GM13976 (cell line): ENCODE results near the gene UBE2I.
A peak's percentile ranks its signal among the peaks of the same experiment; 100 is the strongest.

Experiments used
- DNase-seq: peaks from one replicate; pipeline ENCODE4 v3.0.0; 2012; ENCODE audit warnings: low spot score
- in situ Hi-C: fragments of 300-500 bp; cut with MboI; formaldehyde crosslinking; loops from one replicate; pipeline ENCODE4 v1.12.0; 2022; ENCODE audit warnings: low sequenced_read_pairs, mixed read lengths, inconsistent platforms; ENCODE audit not compliant: unreplicated experiment
- TF ChIP-seq, protein P1 (sequence below): IDR thresholded peaks from 2 replicates; pipeline ENCODE4 v1.5.1; 2012; ENCODE audit warnings: borderline replicate concordance, mild to moderate bottlenecking; ENCODE audit not compliant: insufficient read depth; ENCODE audit errors: extremely low read depth, missing control alignments, control extremely low read depth

UBE2I gene

DNA sequence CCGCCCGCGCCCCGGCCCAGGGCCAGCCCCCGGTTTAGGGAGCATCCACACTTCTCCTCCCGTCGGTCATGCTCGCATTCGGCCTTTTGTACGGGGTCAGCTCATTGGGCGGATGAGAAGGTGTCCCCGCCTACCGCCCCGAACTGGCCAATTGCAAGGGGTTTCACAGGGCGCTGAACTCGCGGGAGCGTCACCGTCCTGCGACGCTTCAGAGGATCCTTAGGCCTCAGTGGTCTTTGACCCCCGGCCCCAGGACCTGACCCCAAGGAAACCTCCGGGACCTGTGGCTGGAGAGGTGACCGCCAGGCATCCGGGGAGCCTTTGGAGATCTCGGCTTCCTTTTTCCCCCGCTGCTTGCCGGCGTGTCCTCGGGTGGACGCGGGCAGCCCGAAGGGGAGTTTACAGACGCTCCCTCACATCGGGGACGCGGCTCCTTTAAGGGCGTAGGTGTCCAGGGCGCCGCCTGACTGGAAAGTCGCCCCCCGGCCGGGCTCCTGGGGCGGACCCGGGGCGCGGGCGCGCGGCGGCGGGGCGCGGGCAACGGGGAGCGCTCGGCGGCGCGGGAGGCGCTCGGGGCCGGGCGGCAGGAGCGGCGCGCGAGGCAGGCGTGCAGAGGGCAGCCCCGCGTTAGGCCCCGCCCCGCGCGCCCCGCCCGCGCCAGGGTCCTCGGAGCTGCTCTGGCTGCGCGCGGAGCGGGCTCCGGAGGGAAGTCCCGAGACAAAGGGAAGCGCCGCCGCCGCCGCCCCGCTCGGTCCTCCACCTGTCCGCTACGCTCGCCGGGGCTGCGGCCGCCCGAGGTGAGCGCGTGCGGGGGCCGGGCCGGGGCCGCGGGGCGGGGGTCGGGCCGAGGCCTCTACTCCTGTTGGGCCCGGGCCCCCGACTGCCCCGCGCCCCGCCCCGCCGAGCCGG is at the start of gene UBE2I:
UBE2I (plus strand) TSS at position 660 of the 909 bp plus-strand sequence. CDS start 4,395 bp downstream, outside the sequence.
- TF ChIP-seq, protein P1, sequence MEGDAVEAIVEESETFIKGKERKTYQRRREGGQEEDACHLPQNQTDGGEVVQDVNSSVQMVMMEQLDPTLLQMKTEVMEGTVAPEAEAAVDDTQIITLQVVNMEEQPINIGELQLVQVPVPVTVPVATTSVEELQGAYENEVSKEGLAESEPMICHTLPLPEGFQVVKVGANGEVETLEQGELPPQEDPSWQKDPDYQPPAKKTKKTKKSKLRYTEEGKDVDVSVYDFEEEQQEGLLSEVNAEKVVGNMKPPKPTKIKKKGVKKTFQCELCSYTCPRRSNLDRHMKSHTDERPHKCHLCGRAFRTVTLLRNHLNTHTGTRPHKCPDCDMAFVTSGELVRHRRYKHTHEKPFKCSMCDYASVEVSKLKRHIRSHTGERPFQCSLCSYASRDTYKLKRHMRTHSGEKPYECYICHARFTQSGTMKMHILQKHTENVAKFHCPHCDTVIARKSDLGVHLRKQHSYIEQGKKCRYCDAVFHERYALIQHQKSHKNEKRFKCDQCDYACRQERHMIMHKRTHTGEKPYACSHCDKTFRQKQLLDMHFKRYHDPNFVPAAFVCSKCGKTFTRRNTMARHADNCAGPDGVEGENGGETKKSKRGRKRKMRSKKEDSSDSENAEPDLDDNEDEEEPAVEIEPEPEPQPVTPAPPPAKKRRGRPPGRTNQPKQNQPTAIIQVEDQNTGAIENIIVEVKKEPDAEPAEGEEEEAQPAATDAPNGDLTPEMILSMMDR, result no peak
- in situ Hi-C loops, result loop anchor here (25.0 kb wide), 1 partner anchor 97 kb away; no protein-coding TSS in a partner anchor

GRCh38 chr16:1259760-1260068 is 49.7 kb upstream of the UBE2I start:
- TF ChIP-seq, protein P1, result no peak
- peak; percentile 39 for DNase-seq
- in situ Hi-C loops, result no loop called here

More for the DNA sequence above, at the start of gene UBE2I:
- peak; percentile 94 for DNase-seq

- in situ Hi-C loops, result no loop called here
- peak; percentile 33 for DNase-seq
- TF ChIP-seq, protein P1, result no peak
Observed at GRCh38 chr16:1260101-1260680, 49.2 kb upstream of the UBE2I start.

- in situ Hi-C loops, result no loop called here
- TF ChIP-seq, protein P1, result no peak
- DNase-seq, result peak; percentile 62
Observed at GRCh38 chr16:1261131-1261892, 48.1 kb upstream of the UBE2I start.

GRCh38 chr16:1262210-1262845 is 47.1 kb upstream of the UBE2I start:
- in situ Hi-C loops, result no loop called here
- DNase-seq, result no peak
- TF ChIP-seq, protein P1, result no peak

GRCh38 chr16:1262846-1263221 is 46.6 kb upstream of the UBE2I start:
- in situ Hi-C loops, result no loop called here

More at GRCh38 chr16:1262846-1263221, 46.6 kb upstream of the UBE2I start:
- TF ChIP-seq, protein P1, result no peak
- DNase-seq, result no peak
